GM23248 (cell line): ENCODE measurements around the gene TNFAIP8L3. TPM values are rescaled to one million over a fixed set of nuclear protein-coding genes. Genes with fewer than 3 reads are reported as not detected.

Experiments used
- DNase-seq: peaks from one replicate; pipeline ENCODE4 v3.0.0-alpha.2; 2015
- H2AFZ ChIP-seq: fragments of 200-600 bp; sonication (generic); 2 replicates; pipeline ENCODE4 v1.6.1; 2016; ENCODE audit warnings: antibody characterized with exemption
- H3F3A ChIP-seq: fragments of 200-600 bp; sonication (generic); 2 replicates; pipeline ENCODE4 v1.6.1; 2016; ENCODE audit warnings: mild to moderate bottlenecking, antibody characterized with exemption, mixed run types; ENCODE audit not compliant: insufficient read depth
- H3K27ac ChIP-seq: fragments of 200-600 bp; sonication (generic); 2 replicates; pipeline ENCODE4 v1.5.1; 2016; ENCODE audit warnings: mild to moderate bottlenecking
- H3K27me3 ChIP-seq: fragments of 200-600 bp; sonication (generic); replicated peaks from 2 replicates; pipeline ENCODE4 v1.6.1; 2016; ENCODE audit warnings: mild to moderate bottlenecking; ENCODE audit not compliant: insufficient read depth
- H3K36me3 ChIP-seq: fragments of 200-600 bp; sonication (generic); 2 replicates; pipeline ENCODE4 v1.6.1; 2016; ENCODE audit warnings: low read depth, mild to moderate bottlenecking
- H3K4me1 ChIP-seq: fragments of 200-600 bp; sonication (generic); 2 replicates; pipeline ENCODE4 v1.6.1; 2016; ENCODE audit warnings: mild to moderate bottlenecking; ENCODE audit not compliant: insufficient read depth
- H3K4me2 ChIP-seq: fragments of 200-600 bp; sonication (generic); one replicate; pipeline ENCODE4 v1.6.1; 2016; ENCODE audit warnings: mild to moderate bottlenecking; ENCODE audit not compliant: unreplicated experiment
- H3K4me3 ChIP-seq: fragments of 200-600 bp; sonication (generic); 2 replicates; pipeline ENCODE4 v1.5.1; 2016; ENCODE audit warnings: mild to moderate bottlenecking
- H3K79me2 ChIP-seq: fragments of 200-600 bp; sonication (generic); 2 replicates; pipeline ENCODE4 v1.6.1; 2016; ENCODE audit warnings: mild to moderate bottlenecking; ENCODE audit not compliant: insufficient read depth
- H3K9ac ChIP-seq: fragments of 200-600 bp; sonication (generic); 2 replicates; pipeline ENCODE4 v1.6.1; 2016; ENCODE audit warnings: mild to moderate bottlenecking
- H3K9me2 ChIP-seq: fragments of 200-600 bp; sonication (generic); 2 replicates; pipeline ENCODE4 v1.6.1; 2016; ENCODE audit warnings: mixed run types, mild to moderate bottlenecking, moderate library complexity; ENCODE audit not compliant: insufficient read depth
- H3K9me3 ChIP-seq: fragments of 200-600 bp; sonication (generic); one replicate; pipeline ENCODE4 v1.6.1; 2017; ENCODE audit warnings: low read depth
- H4K20me1 ChIP-seq: fragments of 200-600 bp; sonication (generic); 2 replicates; pipeline ENCODE4 v1.6.0; 2016; ENCODE audit not compliant: insufficient read depth
- EZH2 ChIP-seq: fragments of 200-600 bp; sonication (generic); IDR thresholded peaks from 2 replicates; pipeline ENCODE4 v1.6.1; 2018; ENCODE audit warnings: antibody characterized with exemption, mild to moderate bottlenecking; ENCODE audit not compliant: insufficient read depth, poor library complexity, severe bottlenecking
- EZH2phosphoT487 ChIP-seq: fragments of 200-600 bp; sonication (generic); IDR thresholded peaks from 2 replicates; pipeline ENCODE4 v1.6.1; 2018; ENCODE audit warnings: antibody characterized with exemption, moderate library complexity, mild to moderate bottlenecking, low read depth; ENCODE audit not compliant: insufficient read depth
- WGBS, 2 experiments: methylation state at CpG; one replicate each; pipeline ENCODE4 v1.1.6; 2015 to 2017; ENCODE audit warnings: low lambda C conversion rate in 2 of 2, low coverage in 1 of 2; ENCODE audit errors: missing lambda C conversion rate in 2 of 2; 5-methylcytosine and 5-hydroxymethylcytosine counted together
- in situ Hi-C: fragments of 300-500 bp; cut with MboI; formaldehyde crosslinking; loops from 2 replicates; pipeline ENCODE4 v1.15.0; 2020
- polyA plus RNA-seq: library from polyadenylated mRNA; unstranded; fragments of >200 nt; fragmentation: Nextera tagmentation; extraction: Ambion mirVana; gene quantifications from 2 replicates; pipeline ENCODE4 v1.2.1, GENCODE V29; 2016
- total RNA-seq: library from RNA; depleted of rRNA; stranded (reverse); fragments of >200 nt; shearing (Covaris generic); gene quantifications from 2 replicates; pipeline ENCODE4 v1.2.3, GENCODE V29; 2014

TNFAIP8L3 gene
- total and polyA plus RNA-seq, 2 experiments from 2014 or later: 2.0 to 2.8 TPM

DNA sequence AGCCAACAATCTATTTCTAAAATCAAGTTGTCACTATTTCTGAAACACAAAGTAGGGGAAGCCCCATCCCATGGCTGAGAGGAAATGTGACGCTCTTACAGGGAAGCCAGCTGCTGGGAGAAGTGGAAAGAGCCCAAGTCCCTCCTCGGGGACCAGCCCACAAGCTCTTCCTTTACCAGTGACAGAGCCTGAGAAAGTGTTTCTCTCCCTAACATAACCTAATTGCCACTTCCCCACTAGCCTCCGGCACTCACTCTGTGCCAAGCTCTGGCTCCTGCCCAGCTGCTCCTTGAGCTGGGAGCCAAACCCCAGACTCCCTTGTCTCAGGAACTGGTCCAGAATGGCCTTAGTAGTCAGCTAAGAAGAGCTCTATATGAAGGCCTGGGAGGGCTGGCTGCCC is 42.9 kb downstream of the TNFAIP8L3 start:
- H3K36me3 ChIP-seq: no peaks in the 10 kb centered on the region
- H3K79me2 ChIP-seq: no peaks in the 10 kb centered on the region
- TF ChIP-seq EZH2phosphoT487 (no peak), EZH2 (no peak)
- H3K4me2 ChIP-seq: no peak overlapping the region
- H3K9me3 ChIP-seq: no peaks in the 10 kb centered on the region
- no peaks in the 10 kb centered on the region for H4K20me1 ChIP-seq
- no peak overlapping the region for H3K27ac ChIP-seq
- no peaks in the 10 kb centered on the region for H3F3A ChIP-seq
- 39 to 47% methylated on average over 3 of the region's 3 CpGs for WGBS, 2 experiments
- H2AFZ ChIP-seq: no peak overlapping the region
- in situ Hi-C loops: no loop called here
- no peaks in the 10 kb centered on the region for H3K9me2 ChIP-seq
- no peak overlapping the region for H3K4me3 ChIP-seq
- H3K9ac ChIP-seq: no peak overlapping the region
- H3K4me1 ChIP-seq: no peaks in the 10 kb centered on the region
- DNase-seq: peak; percentile 44
- no peaks in the 10 kb centered on the region for H3K27me3 ChIP-seq

GRCh38 chr15:51049081-51049480 is 45.6 kb downstream of the TNFAIP8L3 start:
- Histone ChIP-seq H3K27ac (no peak overlapping the region), H3K36me3 (no peaks in the 10 kb centered on the region), H2AFZ (no peak overlapping the region), H3K4me2 (no peak overlapping the region), H3K4me1 (no peaks in the 10 kb centered on the region), H4K20me1 (no peaks in the 10 kb centered on the region), H3K9me3 (no peaks in the 10 kb centered on the region), H3K27me3 (no peaks in the 10 kb centered on the region), H3F3A (no peaks in the 10 kb centered on the region), H3K4me3 (no peak overlapping the region), H3K9ac (no peak overlapping the region), H3K79me2 (no peaks in the 10 kb centered on the region), H3K9me2 (no peaks in the 10 kb centered on the region)
- no peak for DNase-seq
- WGBS, 2 experiments: 76 to 79% methylated on average over 2 of the region's 2 CpGs
- in situ Hi-C loops: no loop called here
- TF ChIP-seq EZH2 (no peak), EZH2phosphoT487 (no peak)

GRCh38 chr15:51048308-51048707 is 46.4 kb downstream of the TNFAIP8L3 start:
- no peaks in the 10 kb centered on the region for H4K20me1 ChIP-seq
- in situ Hi-C loops: no loop called here
- TF ChIP-seq EZH2: no peak
- no peak for TF ChIP-seq EZH2phosphoT487

GRCh38 chr15:51046799-51047449 is 47.8 kb downstream of the TNFAIP8L3 start:
- no peaks in the 10 kb centered on the region for H3K4me1 ChIP-seq
- no peak for TF ChIP-seq EZH2phosphoT487
- TF ChIP-seq EZH2: no peak
- no peak overlapping the region for H3K4me3 ChIP-seq
- in situ Hi-C loops: no loop called here
- no peaks in the 10 kb centered on the region for H3K36me3 ChIP-seq
- no peaks in the 10 kb centered on the region for H4K20me1 ChIP-seq
- H2AFZ ChIP-seq: no peak overlapping the region
- H3K9me2 ChIP-seq: no peaks in the 10 kb centered on the region
- no peak overlapping the region for H3K9ac ChIP-seq
- DNase-seq: peak; percentile 12
- no peaks in the 10 kb centered on the region for H3K27me3 ChIP-seq
- no peak overlapping the region for H3K27ac ChIP-seq
- no peaks in the 10 kb centered on the region for H3K79me2 ChIP-seq
- WGBS, 2 experiments: 40 to 52% methylated on average over 3 of the region's 3 CpGs
- H3F3A ChIP-seq: no peaks in the 10 kb centered on the region
- H3K9me3 ChIP-seq: no peaks in the 10 kb centered on the region
- H3K4me2 ChIP-seq: no peak overlapping the region

More at GRCh38 chr15:51048308-51048707, 46.4 kb downstream of the TNFAIP8L3 start:
- no peaks in the 10 kb centered on the region for H3K9me3 ChIP-seq
- H3K4me1 ChIP-seq: no peaks in the 10 kb centered on the region
- no peaks in the 10 kb centered on the region for H3F3A ChIP-seq
- H3K79me2 ChIP-seq: no peaks in the 10 kb centered on the region
- H2AFZ ChIP-seq: no peak overlapping the region
- no peak overlapping the region for H3K4me3 ChIP-seq
- no peak for DNase-seq
- H3K9me2 ChIP-seq: no peaks in the 10 kb centered on the region
- H3K36me3 ChIP-seq: no peaks in the 10 kb centered on the region
- H3K4me2 ChIP-seq: no peak overlapping the region
- no peak overlapping the region for H3K27ac ChIP-seq
- no peaks in the 10 kb centered on the region for H3K27me3 ChIP-seq
- H3K9ac ChIP-seq: no peak overlapping the region

- H4K20me1 ChIP-seq: no peaks in the 10 kb centered on the region
- no peaks in the 10 kb centered on the region for H3K9me3 ChIP-seq
- DNase-seq: no peak
- WGBS, 2 experiments: 72 to 79% methylated on average over 2 of the region's 2 CpGs
- H2AFZ ChIP-seq: no peak overlapping the region
- no peaks in the 10 kb centered on the region for H3K4me1 ChIP-seq
- in situ Hi-C loops: no loop called here
- H3K27me3 ChIP-seq: no peaks in the 10 kb centered on the region
- H3K27ac ChIP-seq: no peak overlapping the region
- 0 out of 2 replicates have a peak, but pooled peaks cover under 1% of the 10 kb centered on the region for H3K36me3 ChIP-seq
- H3K79me2 ChIP-seq: no peaks in the 10 kb centered on the region
- H3F3A ChIP-seq: no peaks in the 10 kb centered on the region
- TF ChIP-seq EZH2phosphoT487 (no peak), EZH2 (no peak)
- H3K9ac ChIP-seq: no peak overlapping the region
- no peak overlapping the region for H3K4me3 ChIP-seq
- H3K9me2 ChIP-seq: no peaks in the 10 kb centered on the region
- H3K4me2 ChIP-seq: no peak overlapping the region
Observed at GRCh38 chr15:51046016-51046415, 48.7 kb downstream of the TNFAIP8L3 start.
